Thoracic aorta (tissue), 2 donors: Measurements from ENCODE around the gene DOCK7. TPM values are rescaled to one million over a fixed set of nuclear protein-coding genes. Genes with fewer than 3 reads are reported as not detected.

ENCODE experiments used
- ATAC-seq: fragments of 150-250 bp; one replicate; pipeline ENCODE4 v1.8.0; 2017; ENCODE audit warnings: low read depth; ENCODE audit not compliant: insufficient number of reproducible peaks, low FRiP score
- DNase-seq: peaks from one replicate; pipeline ENCODE4 v3.0.0-alpha.2; 2020; ENCODE audit warnings: low spot score
- H3K27ac ChIP-seq, 2 donors: fragments of 200-600 bp; sonication (generic); 1 replicate in 1 of 2; 2 replicates in 1 of 2; pipeline ENCODE4 v1.5.1; 2016; ENCODE audit warnings: mild to moderate bottlenecking in 2 of 2, moderate library complexity in 2 of 2
- H3K27me3 ChIP-seq: fragments of 200-600 bp; sonication (generic); replicated peaks from 2 replicates; pipeline ENCODE4 v1.6.0; 2016; ENCODE audit warnings: mild to moderate bottlenecking; ENCODE audit not compliant: insufficient read depth
- H3K36me3 ChIP-seq: fragments of 200-600 bp; sonication (generic); one replicate; pipeline ENCODE4 v1.5.1; 2016
- H3K4me1 ChIP-seq, 2 donors: fragments of 200-600 bp; sonication (generic); 1 replicate in 1 of 2; 2 replicates in 1 of 2; pipeline versions ENCODE4 v1.5.1 to v1.6.0; 2016; ENCODE audit warnings: low read depth in 2 of 2, mild to moderate bottlenecking in 1 of 2; ENCODE audit not compliant: control insufficient read depth in 1 of 2
- H3K4me3 ChIP-seq: fragments of 200-600 bp; sonication (generic); 2 replicates; pipeline ENCODE4 v1.5.1; 2016; ENCODE audit warnings: mild to moderate bottlenecking
- H3K9me3 ChIP-seq: fragments of 200-600 bp; sonication (generic); 2 replicates; pipeline ENCODE4 v1.5.1; 2016
- CTCF ChIP-seq: fragments of 200-600 bp; sonication (generic); IDR thresholded peaks from one replicate; pipeline ENCODE4 v1.5.1; 2019; ENCODE audit warnings: antibody characterized with exemption
- total RNA-seq, 2 donors: library from RNA; depleted of rRNA; stranded (reverse); fragments of >200 nt; gene quantifications; one replicate each; pipeline versions ENCODE4 v1.1.0 to v1.2.3, GENCODE V29; 2016

Gene DOCK7
- total RNA-seq, 2 donors from 2014 or later, result 52.7 to 75.7 TPM

GRCh38 chr1:62628506-62628905, 59.7 kb downstream of the DOCK7 start:
- H3K27me3 ChIP-seq, result no peaks in the 10 kb centered on the region
- H3K36me3 ChIP-seq, result peaks cover 19% of the 10 kb centered on the region
- DNase-seq (no peak), ATAC-seq (no peak)
- H3K4me3 ChIP-seq, result no peak overlapping the region
- no peaks in the 10 kb centered on the region for H3K9me3 ChIP-seq
- H3K4me1 ChIP-seq, result no peaks in the 10 kb centered on the region
- TF ChIP-seq CTCF, result no peak
- H3K27ac ChIP-seq, result no peak overlapping the region

- Histone ChIP-seq H3K4me1 (no peaks in the 10 kb centered on the region), H3K27ac (no peak overlapping the region), H3K27me3 (no peaks in the 10 kb centered on the region), H3K9me3 (no peaks in the 10 kb centered on the region), H3K4me3 (no peak overlapping the region), H3K36me3 (peaks cover 7% of the 10 kb centered on the region)
- DNase-seq (no peak), ATAC-seq (no peak)
- TF ChIP-seq CTCF, result no peak
Measured at GRCh38 chr1:62625415-62625814, 62.8 kb downstream of the DOCK7 start.

- H3K9me3 ChIP-seq, result no peaks in the 10 kb centered on the region
- no peak overlapping the region for H3K4me3 ChIP-seq
- no peak for TF ChIP-seq CTCF
- H3K36me3 ChIP-seq, result peaks cover 5% of the 10 kb centered on the region
- no peaks in the 10 kb centered on the region for H3K4me1 ChIP-seq
- DNase-seq, result no peak
- peak; percentile 43 for ATAC-seq
- H3K27ac ChIP-seq, result no peak overlapping the region
- no peaks in the 10 kb centered on the region for H3K27me3 ChIP-seq
Measured at GRCh38 chr1:62621907-62622306, 66.3 kb downstream of the DOCK7 start.

GRCh38 chr1:62613890-62614289, 74.3 kb downstream of the DOCK7 start:
- ATAC-seq (no peak), DNase-seq (no peak)
- H3K36me3 ChIP-seq, result peaks cover 5% of the 10 kb centered on the region
- H3K4me3 ChIP-seq, result no peak overlapping the region
- H3K27ac ChIP-seq, result no peak overlapping the region
- no peaks in the 10 kb centered on the region for H3K4me1 ChIP-seq
- H3K27me3 ChIP-seq, result no peaks in the 10 kb centered on the region
- H3K9me3 ChIP-seq, result no peaks in the 10 kb centered on the region
- TF ChIP-seq CTCF, result no peak

GRCh38 chr1:62613325-62613727, 74.9 kb downstream of the DOCK7 start:
- Histone ChIP-seq H3K27ac (no peak overlapping the region), H3K4me1 (no peaks in the 10 kb centered on the region), H3K4me3 (no peak overlapping the region), H3K9me3 (no peaks in the 10 kb centered on the region), H3K27me3 (no peaks in the 10 kb centered on the region), H3K36me3 (peaks cover 2% of the 10 kb centered on the region)
- ATAC-seq (no peak), DNase-seq (no peak)
- TF ChIP-seq CTCF, result no peak
